SK-N-SH (cell line): ENCODE measurements around the gene FOXF1.

Experiments used
- CTCF ChIP-seq: fragments of 200-600 bp; sonication (generic); IDR thresholded peaks from 2 replicates; pipeline ENCODE4 v1.6.1; 2017; ENCODE audit warnings: antibody characterized with exemption, mild to moderate bottlenecking, moderate library complexity
- EP300 ChIP-seq, 2 experiments: IDR thresholded peaks; 2 replicates each; pipeline versions ENCODE4 v1.4.0 to v1.6.1; 2012; ENCODE audit warnings: borderline replicate concordance in 1 of 2, low read depth in 1 of 2, low read length in 1 of 2
- FOXM1 ChIP-seq: IDR thresholded peaks from 2 replicates; pipeline ENCODE4 v1.4.0; 2012; ENCODE audit warnings: low read depth, mild to moderate bottlenecking
- NFIC ChIP-seq: IDR thresholded peaks from 2 replicates; pipeline ENCODE4 v1.4.0; 2012; ENCODE audit warnings: borderline replicate concordance
- POLR2AphosphoS5 ChIP-seq: IDR thresholded peaks from 2 replicates; pipeline ENCODE4 v1.6.1; 2012; ENCODE audit warnings: low read depth, low read length
- TAF1 ChIP-seq: IDR thresholded peaks from 2 replicates; pipeline ENCODE4 v1.6.1; 2012; ENCODE audit warnings: low read depth, mild to moderate bottlenecking, low read length, moderate library complexity, borderline replicate concordance
- TEAD4 ChIP-seq: IDR thresholded peaks from 2 replicates; pipeline ENCODE4 v1.4.0; 2012; ENCODE audit warnings: mild to moderate bottlenecking, borderline replicate concordance; ENCODE audit not compliant: insufficient read depth
- YY1 ChIP-seq: IDR thresholded peaks from 2 replicates; pipeline ENCODE4 v1.4.0; 2012; ENCODE audit warnings: low read depth, mild to moderate bottlenecking
- ZBTB33 ChIP-seq: IDR thresholded peaks from 2 replicates; pipeline ENCODE4 v1.4.0; 2012; ENCODE audit warnings: low read depth, borderline replicate concordance

GRCh38 chr16:86492961-86493629 is 17.2 kb upstream of the FOXF1 start:
- no peak for TF ChIP-seq NFIC
- no peak for TF ChIP-seq ZBTB33
- no peak for TF ChIP-seq EP300 (IDR thresholded peaks at IDR 0.05; ENCODE audit: borderline replicate concordance in 1 of 2, low read depth in 1 of 2, low read length in 1 of 2)
- no peak for TF ChIP-seq CTCF
- TF ChIP-seq YY1 = no peak
- no peak for TF ChIP-seq POLR2AphosphoS5
- no peak for TF ChIP-seq FOXM1
- no peak for TF ChIP-seq TEAD4
- TF ChIP-seq TAF1 = no peak
